NK-92 (cell line): Measurements from ENCODE around the gene AURKB.
"Not testable (repeated sequence)": the region's sequence is repeated elsewhere in the genome, so short reads cannot be mapped to it uniquely, and the experiment has no call there.

Experiments used
- DNase-seq: peaks from one replicate; lab custom pipeline; 2025; ENCODE audit not compliant: unreplicated experiment; lab: John Stamatoyannopoulos, UW

The AURKB gene

GRCh38 chr17:8209907-8210760 lies at the start of gene AURKB:
TSS of gene AURKB (minus strand) at chr17:8210575. CDS start at chr17:8210224, 351 bp downstream.
- DNase-seq = peak; percentile 37

GRCh38 chr17:8257801-8258200 lies 47.4 kb upstream of the AURKB start:
- no peak for DNase-seq

DNA sequence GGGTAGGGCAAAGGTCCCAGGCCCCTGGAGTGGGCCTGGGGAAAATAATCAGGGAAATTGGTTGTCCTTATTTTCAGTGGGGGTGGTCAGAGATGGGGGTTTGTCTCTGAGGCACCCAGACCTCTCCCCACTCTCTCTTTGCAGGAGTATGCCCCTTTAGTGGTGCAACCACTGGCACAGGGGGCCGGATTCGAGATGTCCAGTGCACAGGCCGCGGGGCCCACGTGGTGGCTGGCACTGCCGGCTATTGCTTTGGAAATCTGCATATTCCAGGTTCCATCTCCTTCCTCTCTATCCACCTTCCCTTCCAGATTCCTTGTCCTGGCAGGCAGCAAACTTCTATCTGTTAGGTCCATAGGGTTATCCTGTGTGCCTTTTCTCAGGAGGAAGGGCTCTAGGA lies 46.3 kb upstream of the AURKB start:
- no peak for DNase-seq

DNA sequence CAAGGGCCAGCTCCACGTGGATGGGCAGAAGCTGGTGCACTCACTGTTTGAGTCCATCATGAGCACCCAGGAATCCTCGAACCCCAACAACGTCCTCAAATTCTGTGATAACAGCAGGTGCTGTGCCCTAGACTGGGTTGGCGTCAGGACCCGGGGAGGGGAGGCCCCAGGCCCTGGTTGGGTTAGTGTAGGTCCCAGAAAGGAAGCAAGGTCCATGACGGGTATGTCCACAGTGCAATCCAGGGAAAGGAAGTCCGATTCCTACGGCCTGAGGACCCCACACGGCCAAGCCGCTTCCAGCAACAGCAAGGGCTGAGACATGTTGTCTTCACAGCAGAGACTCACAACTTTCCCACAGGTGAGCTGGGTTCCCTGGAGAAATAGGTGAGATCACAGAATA lies 45.9 kb upstream of the AURKB start:
- DNase-seq = no peak

- DNase-seq = no peak
Observed at GRCh38 chr17:8255499-8255898, 45.1 kb upstream of the AURKB start.

- no peak for DNase-seq
Observed at GRCh38 chr17:8254881-8255280, 44.5 kb upstream of the AURKB start.

- DNase-seq = no peak
Observed at GRCh38 chr17:8253801-8254200, 43.4 kb upstream of the AURKB start.

DNA sequence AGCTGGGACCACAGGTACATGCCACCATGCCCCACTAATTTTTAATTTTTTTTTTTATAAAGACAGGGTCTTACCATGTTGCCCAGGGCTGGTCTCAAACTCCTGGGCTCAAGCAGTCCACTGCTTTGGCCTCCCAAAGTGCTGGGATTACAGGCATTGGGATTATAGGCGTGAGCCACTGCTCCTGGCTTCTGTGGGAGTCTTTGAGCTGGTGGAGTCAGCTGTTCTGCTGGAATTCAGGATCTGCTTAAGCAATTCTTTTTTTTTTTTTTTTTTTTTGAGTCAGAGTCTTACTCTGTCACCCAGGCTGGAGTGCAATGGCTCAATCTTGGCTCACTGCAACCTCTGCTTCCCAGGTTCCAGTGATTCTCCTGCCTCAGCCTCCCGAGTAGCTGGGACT lies 41.0 kb upstream of the AURKB start:
- not testable (repeated sequence) for DNase-seq

DNA sequence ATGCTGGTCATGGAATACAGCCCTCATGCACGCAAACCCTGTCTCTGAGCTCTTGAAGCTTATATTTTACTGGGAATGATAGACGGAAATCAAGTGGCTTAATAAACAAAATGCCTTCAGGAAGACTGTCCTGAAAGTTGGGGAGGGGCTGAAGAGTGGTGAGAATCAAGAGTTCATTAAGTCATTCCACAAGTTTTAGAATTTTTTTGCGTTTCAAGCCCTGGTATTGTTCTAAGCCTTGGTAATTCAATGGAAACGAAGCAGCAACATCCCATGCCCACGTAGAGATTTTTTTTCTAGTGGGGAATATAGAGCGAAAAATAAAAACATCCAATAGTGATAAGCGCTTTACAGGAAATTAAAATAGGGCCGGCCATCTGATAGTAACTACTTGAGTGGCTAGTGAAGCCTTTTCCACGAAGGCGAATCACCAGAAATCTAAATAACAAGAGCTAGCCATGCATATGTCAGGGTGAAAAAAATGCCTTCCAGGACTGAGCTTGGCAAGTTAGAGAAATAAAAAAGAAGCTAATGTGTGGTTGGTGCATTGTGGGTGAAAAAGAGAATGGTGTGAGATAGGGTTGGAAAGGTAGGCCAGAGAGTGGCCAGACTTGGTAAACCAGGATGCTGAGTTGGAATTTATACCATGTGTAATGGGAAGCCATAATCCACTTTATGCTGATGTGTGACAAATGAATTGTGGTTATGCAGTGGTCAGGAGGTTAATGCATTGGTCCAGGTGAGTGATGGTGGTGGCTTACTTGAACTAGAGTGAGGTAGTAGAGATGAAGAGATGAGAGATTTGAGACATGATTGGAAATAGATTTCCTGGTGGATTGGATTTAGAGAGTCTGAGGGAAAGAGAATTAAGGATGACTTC lies 39.5 kb upstream of the AURKB start:
- no peak for DNase-seq

DNA sequence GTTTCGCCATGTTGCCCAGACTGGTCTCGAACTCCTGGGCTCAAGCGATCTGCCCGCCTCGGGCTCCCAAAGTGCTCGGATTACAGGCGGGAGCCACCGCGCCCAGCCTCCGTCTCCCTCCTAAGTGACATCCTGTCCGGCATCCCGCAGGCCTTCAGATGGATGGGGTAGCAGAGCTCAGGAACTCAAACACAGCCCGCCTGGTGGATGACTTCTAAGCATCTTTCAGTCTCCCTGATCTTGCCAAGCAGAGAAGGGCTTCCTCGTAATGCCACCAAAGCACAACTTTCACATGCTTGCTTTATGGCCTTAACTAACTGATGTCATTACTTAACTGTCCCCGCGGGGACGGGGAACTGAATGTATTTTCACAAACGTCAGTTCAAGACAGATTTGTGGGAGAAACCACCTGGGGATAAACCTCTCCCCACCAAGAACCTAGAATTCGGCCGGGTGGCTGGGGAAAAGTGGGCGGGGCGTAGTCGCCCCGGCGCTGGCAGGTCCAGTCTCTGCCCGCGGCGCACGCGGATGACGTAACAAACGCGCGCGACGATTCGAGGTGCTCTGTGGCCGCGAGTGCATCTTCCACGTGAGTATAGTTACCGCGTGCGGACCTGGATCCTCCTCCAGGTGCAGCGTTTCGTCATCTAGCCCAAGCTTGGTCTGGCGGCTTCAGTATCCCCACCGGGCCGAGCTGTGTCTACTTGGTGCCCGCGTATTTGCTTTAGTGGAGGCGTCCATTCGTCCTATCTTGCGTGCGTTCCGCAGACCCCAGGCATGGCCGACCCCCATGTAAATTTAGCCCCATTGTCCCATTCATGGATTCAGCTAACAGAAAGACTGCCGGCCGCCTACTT lies 38.6 kb upstream of the AURKB start, which contains the start of gene PFAS:
Gene PFAS, plus strand, starts transcription at position 539 of the 857 bp plus-strand sequence. CDS start 4,649 bp downstream, outside the sequence.
- DNase-seq = peak; percentile 78

DNA sequence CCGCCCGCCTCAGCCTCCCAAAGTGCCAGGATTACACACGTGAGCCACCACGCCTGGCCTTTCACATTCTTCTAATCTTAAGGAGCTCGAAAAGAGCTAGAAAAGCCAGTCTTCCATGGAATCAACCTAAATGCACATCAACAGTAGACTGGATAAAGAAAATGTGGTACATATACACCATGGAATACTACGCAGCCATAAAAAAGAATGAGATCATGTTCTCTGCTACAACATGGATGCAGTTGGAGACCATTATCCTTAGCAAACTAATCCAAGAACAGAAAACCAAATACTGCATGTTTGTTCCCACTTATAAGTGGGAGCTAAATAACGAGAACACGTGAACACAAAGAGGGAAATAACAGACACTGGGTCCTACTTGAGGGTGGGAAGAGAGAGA lies 34.4 kb upstream of the AURKB start:
- DNase-seq = no peak

- DNase-seq = no peak
Observed at GRCh38 chr17:8243827-8244226, 33.5 kb upstream of the AURKB start.

DNA sequence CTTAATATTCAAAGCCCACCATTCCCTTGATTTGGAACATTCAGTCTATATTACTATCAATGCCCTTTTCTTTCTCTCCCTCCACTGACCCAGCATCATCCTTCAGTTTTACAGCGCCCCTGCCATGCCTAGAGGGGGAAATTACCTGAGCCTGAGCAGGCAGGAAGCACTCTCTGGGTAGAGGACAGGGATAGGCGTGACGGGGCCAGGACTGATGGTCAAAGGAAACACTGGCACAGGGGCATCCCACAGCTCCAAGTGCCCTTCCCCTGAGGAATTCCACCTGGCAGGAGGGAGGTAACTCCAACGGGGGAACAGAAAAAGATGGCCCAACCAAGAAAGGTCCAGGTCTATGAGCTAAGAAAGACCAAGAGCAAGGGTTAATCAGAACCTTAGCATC lies 27.5 kb upstream of the AURKB start:
- DNase-seq = no peak

DNA sequence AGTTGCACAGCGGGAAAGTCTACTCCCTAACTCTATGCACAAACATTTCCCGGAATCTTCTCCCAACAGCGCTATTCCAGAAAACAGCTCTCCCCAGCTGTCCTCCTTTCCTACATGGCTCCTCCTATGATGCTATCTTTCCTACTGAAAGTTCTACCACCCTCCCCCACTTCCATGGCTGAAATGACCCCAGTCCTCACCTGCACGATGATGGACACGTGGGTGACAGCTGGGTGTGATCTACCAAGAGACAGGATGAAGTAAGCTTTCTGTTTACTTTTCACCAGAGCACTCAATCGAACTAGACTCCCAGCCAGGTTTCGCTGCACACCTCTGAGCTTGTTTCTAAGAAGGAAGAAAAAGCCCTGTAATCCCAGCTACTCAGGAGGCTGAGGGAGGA lies 26.8 kb upstream of the AURKB start:
- DNase-seq = no peak

DNA sequence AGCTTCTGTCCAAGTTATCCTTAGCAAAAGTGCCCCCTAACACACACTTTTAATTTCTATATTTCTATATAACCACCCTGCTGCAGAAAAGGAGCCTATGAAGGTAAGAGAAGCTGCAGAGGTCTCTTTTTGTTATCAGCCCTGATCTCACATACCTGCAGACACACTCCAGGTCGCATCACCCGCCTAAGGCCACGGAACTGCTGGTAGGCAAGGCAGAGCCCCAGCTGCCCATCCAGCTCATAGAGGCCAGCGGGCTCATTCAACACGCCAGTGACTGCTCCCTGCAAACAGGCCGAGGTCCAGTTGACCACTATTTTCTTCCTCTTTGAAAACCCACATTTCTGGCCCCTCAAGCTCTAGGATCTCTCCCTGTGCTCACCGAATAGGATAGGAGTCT lies 25.3 kb upstream of the AURKB start:
- no peak for DNase-seq

- DNase-seq = no peak
Observed at GRCh38 chr17:8234361-8235270, 24.2 kb upstream of the AURKB start.

DNA sequence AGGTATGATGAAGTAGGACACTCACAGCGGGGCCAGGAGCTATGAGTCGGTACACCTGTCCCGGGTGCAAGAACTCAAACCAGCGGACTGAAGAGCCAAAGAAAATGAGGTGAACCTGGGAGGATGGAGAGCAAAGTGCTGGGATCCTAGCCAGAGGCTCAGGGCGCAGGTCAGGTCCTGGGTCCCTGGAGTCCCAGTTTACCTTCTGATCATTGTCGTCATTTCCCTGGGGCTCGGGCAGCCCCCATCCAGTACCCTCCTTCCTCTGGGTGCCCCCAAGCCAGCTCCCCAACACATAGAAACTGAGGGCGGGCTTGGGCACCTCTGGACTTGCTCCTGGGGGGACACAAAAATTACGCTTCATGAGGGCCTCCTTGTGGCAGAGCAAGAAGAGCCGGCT lies 21.3 kb upstream of the AURKB start:
- no peak for DNase-seq

GRCh38 chr17:8227238-8227581 lies 16.8 kb upstream of the AURKB start:
- DNase-seq = no peak

- no peak for DNase-seq
Observed at GRCh38 chr17:8226536-8227237, 16.3 kb upstream of the AURKB start.
